ENCODE measurements around the gene NTN1. TPM values are rescaled to one million over a fixed set of nuclear protein-coding genes. Genes with fewer than 3 reads are reported as not detected.

NTN1 gene
- polyA plus RNA-seq, 1 donor from 2014 or later: 16.2 TPM

DNA sequence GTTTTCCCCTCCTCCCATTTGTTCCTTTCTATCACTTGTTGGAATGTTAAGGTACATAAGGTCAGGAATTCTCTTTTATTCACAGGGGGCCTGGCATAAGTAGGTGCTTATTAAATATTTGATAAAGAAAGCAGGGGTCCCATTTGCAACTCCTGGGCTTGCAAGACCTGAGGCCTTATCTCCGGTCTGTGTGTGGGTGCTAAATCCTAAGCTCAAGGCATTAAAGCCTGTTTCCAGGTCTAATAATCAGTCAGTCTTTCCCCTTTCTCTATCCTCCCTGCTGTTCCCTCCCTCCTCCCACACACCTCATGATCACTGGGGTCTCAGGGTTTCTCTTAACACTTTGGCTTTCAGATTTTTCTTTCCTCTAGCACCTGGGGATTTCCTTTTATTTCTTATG is 17.1 kb downstream of the NTN1 start:
- Histone ChIP-seq H3K27ac (ENCODE audit: low read length) (no peak overlapping the region), H3K27me3 (ENCODE audit: insufficient read depth, low read depth, low read length) (no peaks in the 10 kb centered on the region), H3K4me3 (ENCODE audit: low read length) (no peak overlapping the region), H3K9me3 (ENCODE audit: low read length) (peaks cover 8% of the 10 kb centered on the region), H3K36me3 (ENCODE audit: insufficient read depth, low read length) (no peaks in the 10 kb centered on the region), H3K4me2 (ENCODE audit: low read length) (no peak overlapping the region), H2AFZ (ENCODE audit: low read depth, low read length) (no peak overlapping the region), H4K20me1 (ENCODE audit: insufficient read depth) (no peaks in the 10 kb centered on the region), H3F3A (ENCODE audit: insufficient read depth, low read length, poor library complexity, severe bottlenecking) (no peaks in the 10 kb centered on the region), H3K9ac (ENCODE audit: low read length) (no peak overlapping the region), H3K79me2 (replicated peaks; ENCODE audit: insufficient read depth, low read length) (no peaks in the 10 kb centered on the region), H3K9me2 (ENCODE audit: insufficient read depth, low read length) (no peaks in the 10 kb centered on the region)
- TF ChIP-seq POLR2AphosphoS5 (IDR thresholded peaks at IDR 0.05) (no peak), EP300 (conservative IDR thresholded peaks at IDR 0.05; ENCODE audit: poor library complexity, severe bottlenecking) (no peak), RAD21 (conservative IDR thresholded peaks at IDR 0.05) (no peak), SMC3 (conservative IDR thresholded peaks at IDR 0.05; ENCODE audit: poor library complexity) (no peak), EZH2 (IDR thresholded peaks at IDR 0.05; ENCODE audit: borderline replicate concordance, insufficient read depth, low read length, poor library complexity, severe bottlenecking) (no peak), MXI1 (conservative IDR thresholded peaks at IDR 0.05; ENCODE audit: poor library complexity, severe bottlenecking) (no peak), TAF1 (IDR thresholded peaks at IDR 0.05; ENCODE audit: low read depth) (no peak)
- TF ChIP-seq, protein P1, sequence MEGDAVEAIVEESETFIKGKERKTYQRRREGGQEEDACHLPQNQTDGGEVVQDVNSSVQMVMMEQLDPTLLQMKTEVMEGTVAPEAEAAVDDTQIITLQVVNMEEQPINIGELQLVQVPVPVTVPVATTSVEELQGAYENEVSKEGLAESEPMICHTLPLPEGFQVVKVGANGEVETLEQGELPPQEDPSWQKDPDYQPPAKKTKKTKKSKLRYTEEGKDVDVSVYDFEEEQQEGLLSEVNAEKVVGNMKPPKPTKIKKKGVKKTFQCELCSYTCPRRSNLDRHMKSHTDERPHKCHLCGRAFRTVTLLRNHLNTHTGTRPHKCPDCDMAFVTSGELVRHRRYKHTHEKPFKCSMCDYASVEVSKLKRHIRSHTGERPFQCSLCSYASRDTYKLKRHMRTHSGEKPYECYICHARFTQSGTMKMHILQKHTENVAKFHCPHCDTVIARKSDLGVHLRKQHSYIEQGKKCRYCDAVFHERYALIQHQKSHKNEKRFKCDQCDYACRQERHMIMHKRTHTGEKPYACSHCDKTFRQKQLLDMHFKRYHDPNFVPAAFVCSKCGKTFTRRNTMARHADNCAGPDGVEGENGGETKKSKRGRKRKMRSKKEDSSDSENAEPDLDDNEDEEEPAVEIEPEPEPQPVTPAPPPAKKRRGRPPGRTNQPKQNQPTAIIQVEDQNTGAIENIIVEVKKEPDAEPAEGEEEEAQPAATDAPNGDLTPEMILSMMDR (IDR thresholded peaks at IDR 0.05; ENCODE audit: poor library complexity, severe bottlenecking): no peak
- TF ChIP-seq, protein P2, sequence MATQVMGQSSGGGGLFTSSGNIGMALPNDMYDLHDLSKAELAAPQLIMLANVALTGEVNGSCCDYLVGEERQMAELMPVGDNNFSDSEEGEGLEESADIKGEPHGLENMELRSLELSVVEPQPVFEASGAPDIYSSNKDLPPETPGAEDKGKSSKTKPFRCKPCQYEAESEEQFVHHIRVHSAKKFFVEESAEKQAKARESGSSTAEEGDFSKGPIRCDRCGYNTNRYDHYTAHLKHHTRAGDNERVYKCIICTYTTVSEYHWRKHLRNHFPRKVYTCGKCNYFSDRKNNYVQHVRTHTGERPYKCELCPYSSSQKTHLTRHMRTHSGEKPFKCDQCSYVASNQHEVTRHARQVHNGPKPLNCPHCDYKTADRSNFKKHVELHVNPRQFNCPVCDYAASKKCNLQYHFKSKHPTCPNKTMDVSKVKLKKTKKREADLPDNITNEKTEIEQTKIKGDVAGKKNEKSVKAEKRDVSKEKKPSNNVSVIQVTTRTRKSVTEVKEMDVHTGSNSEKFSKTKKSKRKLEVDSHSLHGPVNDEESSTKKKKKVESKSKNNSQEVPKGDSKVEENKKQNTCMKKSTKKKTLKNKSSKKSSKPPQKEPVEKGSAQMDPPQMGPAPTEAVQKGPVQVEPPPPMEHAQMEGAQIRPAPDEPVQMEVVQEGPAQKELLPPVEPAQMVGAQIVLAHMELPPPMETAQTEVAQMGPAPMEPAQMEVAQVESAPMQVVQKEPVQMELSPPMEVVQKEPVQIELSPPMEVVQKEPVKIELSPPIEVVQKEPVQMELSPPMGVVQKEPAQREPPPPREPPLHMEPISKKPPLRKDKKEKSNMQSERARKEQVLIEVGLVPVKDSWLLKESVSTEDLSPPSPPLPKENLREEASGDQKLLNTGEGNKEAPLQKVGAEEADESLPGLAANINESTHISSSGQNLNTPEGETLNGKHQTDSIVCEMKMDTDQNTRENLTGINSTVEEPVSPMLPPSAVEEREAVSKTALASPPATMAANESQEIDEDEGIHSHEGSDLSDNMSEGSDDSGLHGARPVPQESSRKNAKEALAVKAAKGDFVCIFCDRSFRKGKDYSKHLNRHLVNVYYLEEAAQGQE (IDR thresholded peaks at IDR 0.05; ENCODE audit: borderline replicate concordance): no peak

DNA sequence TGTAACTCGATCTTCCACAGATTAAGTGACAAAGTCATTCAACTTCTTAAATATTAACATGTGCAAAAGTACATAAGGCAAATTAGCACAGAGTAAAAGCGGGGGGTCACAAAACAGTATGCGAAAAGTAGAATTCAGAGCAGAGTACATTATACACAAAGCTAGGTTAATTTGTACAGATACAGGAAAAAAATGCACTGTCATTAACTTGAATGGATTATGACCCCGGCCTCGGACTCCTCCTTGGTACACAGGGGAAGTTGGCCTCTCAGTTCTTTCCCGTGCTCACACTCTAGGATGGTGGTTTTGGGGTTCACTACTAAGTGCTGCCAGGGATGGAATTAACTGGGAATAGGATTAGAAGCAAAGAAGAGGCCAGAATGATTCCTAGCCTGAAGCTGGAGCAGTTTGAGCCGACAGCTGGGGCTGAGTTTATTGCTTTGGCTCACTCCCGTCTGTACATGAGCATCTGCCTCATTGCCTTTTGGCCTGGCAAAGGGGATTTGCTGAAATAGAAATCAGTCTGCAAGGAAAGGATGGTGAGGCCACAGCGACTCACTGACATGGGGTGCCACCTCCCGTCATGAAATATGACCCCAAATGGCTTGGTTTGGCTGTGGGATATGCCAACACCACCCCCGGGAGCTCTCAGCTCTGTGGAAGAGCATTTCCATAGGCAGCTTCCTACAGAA is 23.6 kb downstream of the NTN1 start:
- no peak overlapping the region for H3K27ac ChIP-seq (ENCODE audit: low read length)
- no peak overlapping the region for H3K9ac ChIP-seq (ENCODE audit: low read length)
- H3K79me2 ChIP-seq (replicated peaks; ENCODE audit: insufficient read depth, low read length): no peaks in the 10 kb centered on the region
- no peaks in the 10 kb centered on the region for H3K9me2 ChIP-seq (ENCODE audit: insufficient read depth, low read length)
- H2AFZ ChIP-seq (ENCODE audit: low read depth, low read length): no peak overlapping the region
- no peak overlapping the region for H3K4me3 ChIP-seq (ENCODE audit: low read length)
- peaks cover 1% of the 10 kb centered on the region for H3K9me3 ChIP-seq (ENCODE audit: low read length)
- H4K20me1 ChIP-seq (ENCODE audit: insufficient read depth): no peaks in the 10 kb centered on the region
- no peaks in the 10 kb centered on the region for H3F3A ChIP-seq (ENCODE audit: insufficient read depth, low read length, poor library complexity, severe bottlenecking)
- TF ChIP-seq EZH2 (IDR thresholded peaks at IDR 0.05; ENCODE audit: borderline replicate concordance, insufficient read depth, low read length, poor library complexity, severe bottlenecking): no peak
- no peak for TF ChIP-seq RAD21 (conservative IDR thresholded peaks at IDR 0.05)
- H3K27me3 ChIP-seq (ENCODE audit: insufficient read depth, low read depth, low read length): no peaks in the 10 kb centered on the region
- no peak overlapping the region for H3K4me2 ChIP-seq (ENCODE audit: low read length)
- no peaks in the 10 kb centered on the region for H3K36me3 ChIP-seq (ENCODE audit: insufficient read depth, low read length)

All from neural cell (in vitro differentiated cells).